ENCODE data around the gene PELI2. TPM values are rescaled to one million over a fixed set of nuclear protein-coding genes. Genes with fewer than 3 reads are reported as not detected.
"Not testable (repeated sequence)": the region's sequence is repeated elsewhere in the genome, so short reads cannot be mapped to it uniquely, and the experiment has no call there.

The PELI2 gene
- total RNA-seq, 1 donor from 2014 or later: 44.0 TPM

- DNase-seq (ENCODE audit: low spot score) (no peak), ATAC-seq (no peak)
- intact Hi-C loops (cut with DNase I): no loop called here
Observed at GRCh38 chr14:56156096-56156495, 37.9 kb downstream of the PELI2 start.

GRCh38 chr14:56159066-56159465, 40.9 kb downstream of the PELI2 start:
- ATAC-seq (no peak), DNase-seq (ENCODE audit: low spot score) (no peak)
- intact Hi-C loops (cut with DNase I): no loop called here

GRCh38 chr14:56160088-56160487, 41.9 kb downstream of the PELI2 start:
- intact Hi-C loops (cut with DNase I): no loop called here
- ATAC-seq: no peak
- no peak for DNase-seq (ENCODE audit: low spot score)

- no peak for DNase-seq (ENCODE audit: low spot score)
- no peak for ATAC-seq
- intact Hi-C loops (cut with DNase I): no loop called here
Observed at GRCh38 chr14:56161658-56162057, 43.4 kb downstream of the PELI2 start.

GRCh38 chr14:56162476-56162875, 44.3 kb downstream of the PELI2 start:
- intact Hi-C loops (cut with DNase I): no loop called here
- DNase-seq (ENCODE audit: low spot score) (no peak), ATAC-seq (no peak)

- ATAC-seq; intact Hi-C loops (cut with DNase I); DNase-seq (ENCODE audit: low spot score): not testable (repeated sequence)
Observed at GRCh38 chr14:56166579-56166978, 48.4 kb downstream of the PELI2 start.

GRCh38 chr14:56168007-56168616, 49.9 kb downstream of the PELI2 start:
- DNase-seq (ENCODE audit: low spot score) (no peak), ATAC-seq (no peak)
- intact Hi-C loops (cut with DNase I): no loop called here

GRCh38 chr14:56170028-56170427, 51.8 kb downstream of the PELI2 start:
- no peak for DNase-seq (ENCODE audit: low spot score)
- intact Hi-C loops (cut with DNase I): no loop called here
- ATAC-seq: no peak

- intact Hi-C loops (cut with DNase I): no loop called here
- ATAC-seq (no peak), DNase-seq (ENCODE audit: low spot score) (no peak)
Observed at GRCh38 chr14:56170877-56171422, 52.7 kb downstream of the PELI2 start.

GRCh38 chr14:56172074-56172473, 53.9 kb downstream of the PELI2 start:
- no peak for DNase-seq (ENCODE audit: low spot score)
- intact Hi-C loops (cut with DNase I): no loop called here
- no peak for ATAC-seq

- no peak for DNase-seq (ENCODE audit: low spot score)
- no peak for ATAC-seq
- intact Hi-C loops (cut with DNase I): no loop called here
Observed at GRCh38 chr14:56172571-56172971, 54.4 kb downstream of the PELI2 start.

- DNase-seq (ENCODE audit: low spot score) (no peak), ATAC-seq (no peak)
- intact Hi-C loops (cut with DNase I): no loop called here
Observed at GRCh38 chr14:56173365-56173922, 55.2 kb downstream of the PELI2 start.

GRCh38 chr14:56175773-56176172, 57.6 kb downstream of the PELI2 start:
- intact Hi-C loops (cut with DNase I): no loop called here
- ATAC-seq: no peak
- no peak for DNase-seq (ENCODE audit: low spot score)

GRCh38 chr14:56176530-56176929, 58.3 kb downstream of the PELI2 start:
- no peak for ATAC-seq
- intact Hi-C loops (cut with DNase I): no loop called here

GRCh38 chr14:56177036-56177435, 58.8 kb downstream of the PELI2 start:
- intact Hi-C loops (cut with DNase I): no loop called here
- peak; percentile 31 for ATAC-seq
- no peak for DNase-seq (ENCODE audit: low spot score)

More at GRCh38 chr14:56176530-56176929, 58.3 kb downstream of the PELI2 start:
- DNase-seq (ENCODE audit: low spot score): no peak

- no peak for ATAC-seq
- intact Hi-C loops (cut with DNase I): loop anchor here (10.0 kb wide), 1 partner anchor 46 kb away; no protein-coding TSS in a partner anchor
Observed at GRCh38 chr14:56180754-56181542, 62.7 kb downstream of the PELI2 start.

GRCh38 chr14:56181681-56182085, 63.5 kb downstream of the PELI2 start:
- DNase-seq (ENCODE audit: low spot score) (no peak), ATAC-seq (peak; percentile 17)
- intact Hi-C loops (cut with DNase I): loop anchor here (10.0 kb wide), 1 partner anchor 47 kb away; no protein-coding TSS in a partner anchor

More at GRCh38 chr14:56180754-56181542, 62.7 kb downstream of the PELI2 start:
- no peak for DNase-seq (ENCODE audit: low spot score)

- DNase-seq (ENCODE audit: low spot score): no peak
- intact Hi-C loops (cut with DNase I): loop anchor here (10.0 kb wide), 1 partner anchor 48 kb away; no protein-coding TSS in a partner anchor
- ATAC-seq: no peak
Observed at GRCh38 chr14:56182410-56182809, 64.2 kb downstream of the PELI2 start.

- DNase-seq (ENCODE audit: low spot score) (no peak), ATAC-seq (no peak)
- intact Hi-C loops (cut with DNase I): loop anchor here (10.0 kb wide), 1 partner anchor 49 kb away; no protein-coding TSS in a partner anchor
Observed at GRCh38 chr14:56183631-56184157, 65.5 kb downstream of the PELI2 start.

All from sciatic nerve (tissue), 2 donors.